K562 (cell line): ENCODE data around the gene RAB5B. TPM values are rescaled to one million over a fixed set of nuclear protein-coding genes. Genes with fewer than 3 reads are reported as not detected.
A peak's percentile ranks its signal among the peaks of the same experiment; 100 is the strongest.

Experiments used
- ARNT ChIP-seq, 2 experiments: fragments of 450-650 bp; IDR thresholded peaks; 2 replicates each; pipeline ENCODE4 v1.6.1; 2016; ENCODE audit warnings: mild to moderate bottlenecking in 1 of 2
- CSDE1 ChIP-seq, 2 experiments: fragments of 450-650 bp; IDR thresholded peaks; 2 replicates each; pipeline ENCODE4 v1.6.1; 2016; ENCODE audit warnings: mild to moderate bottlenecking in 1 of 2
- FOXP1 ChIP-seq: sonication (generic); formaldehyde crosslinking; IDR thresholded peaks from 2 replicates; pipeline ENCODE4 v1.8.0; 2022; ENCODE audit warnings: mild to moderate bottlenecking, missing genetic modification reagents
- HDAC6 ChIP-seq: IDR thresholded peaks from 2 replicates; pipeline ENCODE4 v1.6.1; 2012; ENCODE audit warnings: low read depth, mild to moderate bottlenecking, control low read depth, inconsistent platforms, low read length, moderate library complexity
- KDM5B ChIP-seq: fragments of 200-600 bp; sonication (generic); IDR thresholded peaks from 2 replicates; pipeline ENCODE4 v1.6.1; 2012; ENCODE audit warnings: low read depth, mild to moderate bottlenecking, moderate library complexity, low read length, control low read depth, inconsistent platforms; ENCODE audit not compliant: insufficient replicate concordance
- L3MBTL2 ChIP-seq: fragments of 450-650 bp; IDR thresholded peaks from 2 replicates; pipeline ENCODE4 v1.6.1; 2016; ENCODE audit warnings: mild to moderate bottlenecking, moderate library complexity
- NCOA1 ChIP-seq: fragments of 450-650 bp; IDR thresholded peaks from 2 replicates; pipeline ENCODE4 v1.6.1; 2016; ENCODE audit warnings: low read depth
- NCOR1 ChIP-seq: fragments of 450-650 bp; IDR thresholded peaks from 2 replicates; pipeline ENCODE4 v1.6.1; 2016; ENCODE audit warnings: mild to moderate bottlenecking, moderate library complexity
- PHTF2 ChIP-seq: fragments of 250-450 bp; sonication (Bioruptor Pico); IDR thresholded peaks from 2 replicates; pipeline ENCODE4 v1.5.0; 2021; ENCODE audit warnings: mild to moderate bottlenecking
- RBM25 ChIP-seq: fragments of 200-400 bp; formaldehyde crosslinking; IDR thresholded peaks from 2 replicates; pipeline ENCODE4 v1.6.1; 2018; ENCODE audit warnings: low read length, low read depth, moderate library complexity; ENCODE audit not compliant: severe bottlenecking
- SMARCA4 ChIP-seq: fragments of 450-650 bp; IDR thresholded peaks from 2 replicates; pipeline ENCODE4 v1.6.1; 2016
- SMARCA5 ChIP-seq: fragments of 450-650 bp; IDR thresholded peaks from 2 replicates; pipeline ENCODE4 v1.6.1; 2016
- SMARCB1 ChIP-seq: IDR thresholded peaks from 2 replicates; pipeline ENCODE4 v1.6.1; 2011; ENCODE audit warnings: improper control_type of control experiment, low read depth; ENCODE audit not compliant: insufficient read length
- SOX6 ChIP-seq: fragments of 450-650 bp; IDR thresholded peaks from 2 replicates; pipeline ENCODE4 v1.6.1; 2014; ENCODE audit warnings: mild to moderate bottlenecking
- TAF1 ChIP-seq: IDR thresholded peaks from 2 replicates; pipeline ENCODE4 v1.6.1; 2011; ENCODE audit warnings: mild to moderate bottlenecking, low read length, moderate library complexity; ENCODE audit not compliant: insufficient read depth, control insufficient read depth, severe bottlenecking; ENCODE audit errors: extremely low read depth
- TCFL5 ChIP-seq: fragments of 250-450 bp; sonication (Bioruptor Pico); conservative IDR thresholded peaks from 2 replicates; pipeline ENCODE4 v1.6.1; 2021; ENCODE audit warnings: mild to moderate bottlenecking, moderate library complexity, matching md5 sums
- ZNF444 ChIP-seq: fragments of 250-450 bp; sonication (Bioruptor Pico); IDR thresholded peaks from 2 replicates; pipeline ENCODE4 v1.4.0; 2020; ENCODE audit warnings: mild to moderate bottlenecking, moderate library complexity
- ZNF780A ChIP-seq: fragments of 250-450 bp; sonication (Bioruptor Pico); IDR thresholded peaks from 2 replicates; pipeline ENCODE4 v1.5.0; 2021; ENCODE audit warnings: mild to moderate bottlenecking
- ZNF79 ChIP-seq: fragments of 250-450 bp; sonication (Bioruptor Pico); IDR thresholded peaks from 2 replicates; pipeline ENCODE4 v1.4.0; 2020; ENCODE audit warnings: low read depth, mild to moderate bottlenecking, moderate library complexity
- polyA plus RNA-seq, 8 experiments: library from polyadenylated mRNA; depleted of rRNA in 4 of 8; stranded (reverse) in 5 of 8; unstranded in 3 of 8; fragments of >200 nt; fragmentation: Nextera tagmentation in 2 of 8; fragmentation: Illumina TruSeq in 1 of 8; extraction: Ambion mirVana in 2 of 8; extraction: Trizol in 1 of 8; gene quantifications; 2 replicates each; pipeline versions ENCODE4 v1.2.1 to v1.2.3, GENCODE V29; 2011 to 2014; ENCODE audit warnings: inconsistent platforms in 1 of 8, missing spikeins in 1 of 8
- total RNA-seq, 7 experiments: library from RNA; depleted of rRNA in 6 of 7; stranded (reverse); fragments of >200 nt in 6 of 7; fragmentation: Illumina TruSeq in 2 of 7; extraction: Trizol in 2 of 7; gene quantifications; 2 replicates each; pipeline versions ENCODE4 v1.2.1 to v1.2.3, GENCODE V29; 2011 to 2021; ENCODE audit warnings: low replicate concordance in 1 of 7
- TF ChIP-seq, protein P1 (sequence below), 3 experiments: fragments of 200-800 bp in 1 of 3; fragments of 250-450 bp in 1 of 3; fragments of 450-650 bp in 1 of 3; sonication (Bioruptor Pico) in 1 of 3; sonication (Bioruptor generic) in 1 of 3; formaldehyde crosslinking in 1 of 3; IDR thresholded peaks; 2 replicates each; pipeline versions ENCODE4 v1.6.1 to v1.8.0; 2016 to 2022; ENCODE audit warnings: mild to moderate bottlenecking in 2 of 3, missing genetic modification characterization in 2 of 3, missing compliant biosample characterization in 1 of 3, moderate library complexity in 1 of 3
- TF ChIP-seq, protein P2 (sequence below): IDR thresholded peaks from 2 replicates; pipeline ENCODE4 v1.6.1; 2016; ENCODE audit warnings: missing genetic modification characterization, missing compliant biosample characterization
- TF ChIP-seq, protein P3 (sequence below): fragments of 250-450 bp; sonication (Bioruptor Pico); IDR thresholded peaks from 2 replicates; pipeline ENCODE4 v1.8.0; 2021; ENCODE audit warnings: borderline replicate concordance, mild to moderate bottlenecking, moderate library complexity; ENCODE audit not compliant: poor library complexity, severe bottlenecking
- TF ChIP-seq, protein P4 (sequence below), 2 experiments: fragments of 250-450 bp in 1 of 2; fragments of 450-650 bp in 1 of 2; sonication (Bioruptor Pico) in 1 of 2; IDR thresholded peaks; 2 replicates each; pipeline versions ENCODE4 v1.6.1 to v1.8.0; 2016 to 2021; ENCODE audit warnings: mild to moderate bottlenecking in 2 of 2, moderate library complexity in 2 of 2, missing compliant biosample characterization in 1 of 2, missing genetic modification characterization in 1 of 2

The RAB5B gene
- total and polyA plus RNA-seq, 9 of the 15 experiments (the other 6 are each of a cell fraction or from before 2014, with no cell fraction given): 6.8 to 73.8 (median 25.2) TPM

DNA sequence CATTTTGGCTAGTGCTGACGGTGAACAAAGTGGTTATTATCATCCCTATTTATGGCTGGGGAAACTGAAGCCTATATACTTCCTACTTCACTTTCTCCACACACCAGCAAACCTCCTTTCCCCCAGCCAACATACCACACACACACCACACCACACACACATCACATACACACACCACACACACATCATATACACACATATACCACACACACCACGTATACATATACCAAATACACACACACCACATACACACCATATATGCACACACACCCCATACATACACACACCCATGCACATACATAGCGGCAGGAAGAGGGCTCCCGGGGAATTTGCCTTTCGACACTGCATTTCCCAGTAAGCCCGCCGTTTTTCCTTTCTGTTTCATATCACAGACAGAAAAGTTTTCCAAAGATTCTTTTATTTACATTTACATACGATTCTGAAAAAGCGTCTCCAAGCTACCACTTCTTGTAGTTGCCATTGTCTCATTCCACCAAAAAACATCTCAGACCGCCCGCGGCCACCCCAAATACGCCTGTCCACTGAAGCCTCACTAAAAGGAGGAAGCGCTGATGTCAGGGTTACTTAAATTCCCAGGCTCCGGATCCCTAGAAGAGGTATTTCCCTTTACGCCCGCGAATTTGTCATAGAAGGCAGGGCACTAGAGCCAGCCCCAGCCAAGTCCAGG lies 823 bp upstream of the RAB5B start (continued):
- TF ChIP-seq, protein P1, sequence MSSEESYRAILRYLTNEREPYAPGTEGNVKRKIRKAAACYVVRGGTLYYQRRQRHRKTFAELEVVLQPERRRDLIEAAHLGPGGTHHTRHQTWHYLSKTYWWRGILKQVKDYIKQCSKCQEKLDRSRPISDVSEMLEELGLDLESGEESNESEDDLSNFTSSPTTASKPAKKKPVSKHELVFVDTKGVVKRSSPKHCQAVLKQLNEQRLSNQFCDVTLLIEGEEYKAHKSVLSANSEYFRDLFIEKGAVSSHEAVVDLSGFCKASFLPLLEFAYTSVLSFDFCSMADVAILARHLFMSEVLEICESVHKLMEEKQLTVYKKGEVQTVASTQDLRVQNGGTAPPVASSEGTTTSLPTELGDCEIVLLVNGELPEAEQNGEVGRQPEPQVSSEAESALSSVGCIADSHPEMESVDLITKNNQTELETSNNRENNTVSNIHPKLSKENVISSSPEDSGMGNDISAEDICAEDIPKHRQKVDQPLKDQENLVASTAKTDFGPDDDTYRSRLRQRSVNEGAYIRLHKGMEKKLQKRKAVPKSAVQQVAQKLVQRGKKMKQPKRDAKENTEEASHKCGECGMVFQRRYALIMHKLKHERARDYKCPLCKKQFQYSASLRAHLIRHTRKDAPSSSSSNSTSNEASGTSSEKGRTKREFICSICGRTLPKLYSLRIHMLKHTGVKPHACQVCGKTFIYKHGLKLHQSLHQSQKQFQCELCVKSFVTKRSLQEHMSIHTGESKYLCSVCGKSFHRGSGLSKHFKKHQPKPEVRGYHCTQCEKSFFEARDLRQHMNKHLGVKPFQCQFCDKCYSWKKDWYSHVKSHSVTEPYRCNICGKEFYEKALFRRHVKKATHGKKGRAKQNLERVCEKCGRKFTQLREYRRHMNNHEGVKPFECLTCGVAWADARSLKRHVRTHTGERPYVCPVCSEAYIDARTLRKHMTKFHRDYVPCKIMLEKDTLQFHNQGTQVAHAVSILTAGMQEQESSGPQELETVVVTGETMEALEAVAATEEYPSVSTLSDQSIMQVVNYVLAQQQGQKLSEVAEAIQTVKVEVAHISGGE (CRISPR knock-in tag; IDR thresholded peaks at IDR 0.05): no peak
- TF ChIP-seq HDAC6 (no peak), CSDE1 (IDR thresholded peaks at IDR 0.05) (no peak), NCOA1 (peak; percentile 68; the same call in 1 of the 2 replicates), FOXP1 (CRISPR knock-in tag) (no peak), ARNT (IDR thresholded peaks at IDR 0.05) (0 out of 4 replicates have a peak, but pooled peaks have one; percentile 19 to 57), SMARCA4 (peak; percentile 75), ZNF79 (CRISPR knock-in tag) (no peak), L3MBTL2 (no peak), TAF1 (no peak), NCOR1 (peak; percentile 76), ZNF780A (no peak), KDM5B (peak; percentile 53), SMARCB1 (no peak), ZNF444 (CRISPR knock-in tag) (no peak), SOX6 (peak; percentile 27; the same call in 1 of the 2 replicates), SMARCA5 (peak; percentile 89), RBM25 (no peak), PHTF2 (no peak), TCFL5 (no peak)
- TF ChIP-seq, protein P2, sequence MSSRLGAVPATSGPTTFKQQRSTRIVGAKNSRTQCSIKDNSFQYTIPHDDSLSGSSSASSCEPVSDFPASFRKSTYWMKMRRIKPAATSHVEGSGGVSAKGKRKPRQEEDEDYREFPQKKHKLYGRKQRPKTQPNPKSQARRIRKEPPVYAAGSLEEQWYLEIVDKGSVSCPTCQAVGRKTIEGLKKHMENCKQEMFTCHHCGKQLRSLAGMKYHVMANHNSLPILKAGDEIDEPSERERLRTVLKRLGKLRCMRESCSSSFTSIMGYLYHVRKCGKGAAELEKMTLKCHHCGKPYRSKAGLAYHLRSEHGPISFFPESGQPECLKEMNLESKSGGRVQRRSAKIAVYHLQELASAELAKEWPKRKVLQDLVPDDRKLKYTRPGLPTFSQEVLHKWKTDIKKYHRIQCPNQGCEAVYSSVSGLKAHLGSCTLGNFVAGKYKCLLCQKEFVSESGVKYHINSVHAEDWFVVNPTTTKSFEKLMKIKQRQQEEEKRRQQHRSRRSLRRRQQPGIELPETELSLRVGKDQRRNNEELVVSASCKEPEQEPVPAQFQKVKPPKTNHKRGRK (tag): no peak
- TF ChIP-seq, protein P3, sequence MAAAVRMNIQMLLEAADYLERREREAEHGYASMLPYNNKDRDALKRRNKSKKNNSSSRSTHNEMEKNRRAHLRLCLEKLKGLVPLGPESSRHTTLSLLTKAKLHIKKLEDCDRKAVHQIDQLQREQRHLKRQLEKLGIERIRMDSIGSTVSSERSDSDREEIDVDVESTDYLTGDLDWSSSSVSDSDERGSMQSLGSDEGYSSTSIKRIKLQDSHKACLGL (CRISPR knock-in tag): no peak
- TF ChIP-seq, protein P4, sequence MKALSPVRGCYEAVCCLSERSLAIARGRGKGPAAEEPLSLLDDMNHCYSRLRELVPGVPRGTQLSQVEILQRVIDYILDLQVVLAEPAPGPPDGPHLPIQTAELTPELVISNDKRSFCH (CRISPR knock-in tag; IDR thresholded peaks at IDR 0.05): no peak
- TF ChIP-seq, protein P4 (tag; IDR thresholded peaks at IDR 0.05): 0 out of 2 replicates have a peak, but pooled peaks have one; percentile 42
